Thyroid gland (tissue), 4 donors: ENCODE measurements around the gene HSPB2. TPM values are rescaled to one million over a fixed set of nuclear protein-coding genes. Genes with fewer than 3 reads are reported as not detected.

Experiments used
- DNase-seq, 2 donors: peaks; one replicate each; pipeline ENCODE4 v3.0.0-alpha.2; 2019
- H3K27ac ChIP-seq, 3 donors: fragments of 200-600 bp; sonication (generic); 1 replicate in 2 of 3; 2 replicates in 1 of 3; pipeline ENCODE4 v1.5.1; 2016 to 2019; ENCODE audit warnings: mild to moderate bottlenecking in 1 of 3, moderate library complexity in 1 of 3
- H3K27me3 ChIP-seq: fragments of 200-600 bp; sonication (generic); one replicate; pipeline ENCODE4 v1.5.1; 2019
- H3K36me3 ChIP-seq, 2 donors: fragments of 200-600 bp; sonication (generic); one replicate each; pipeline ENCODE4 v1.5.1; 2016 to 2019
- H3K4me1 ChIP-seq, 2 donors: fragments of 200-600 bp; sonication (generic); one replicate each; pipeline ENCODE4 v1.5.1; 2017 to 2019
- H3K4me3 ChIP-seq, 3 donors: fragments of 200-600 bp; sonication (generic); replicated peaks in 1 of 3; 1 replicate in 2 of 3; 2 replicates in 1 of 3; pipeline ENCODE4 v1.5.1; 2016; ENCODE audit warnings: mild to moderate bottlenecking in 1 of 3
- H3K9me3 ChIP-seq: fragments of 200-600 bp; sonication (generic); one replicate; pipeline ENCODE4 v1.5.1; 2017
- POLR2A ChIP-seq, 2 donors: fragments of 450-650 bp; IDR thresholded peaks; one replicate each; pipeline ENCODE4 v1.6.1; 2017; ENCODE audit warnings: antibody characterized with exemption in 2 of 2, mild to moderate bottlenecking in 2 of 2, moderate library complexity in 1 of 2
- WGBS, 2 donors: methylation state at CpG; one replicate each; pipeline ENCODE4 v1.1.5; 2017; 5-methylcytosine and 5-hydroxymethylcytosine counted together
- intact Hi-C: fragments of 100-400 bp; cut with DNase I; formaldehyde crosslinking; loops from one replicate; pipeline ENCODE4 v1.15.1; 2023
- total RNA-seq, 4 donors: library from RNA; depleted of rRNA; stranded (reverse); fragments of >200 nt; gene quantifications; one replicate each; pipeline ENCODE4 v1.2.3, GENCODE V29; 2016
- TF ChIP-seq, protein P1 (sequence below), 6 experiments: fragments of 200-600 bp in 3 of 6; fragments of 450-650 bp in 3 of 6; sonication (generic) in 3 of 6; IDR thresholded peaks; one replicate each; pipeline ENCODE4 v1.5.1; 2016 to 2019; ENCODE audit warnings: antibody characterized with exemption in 6 of 6, mild to moderate bottlenecking in 2 of 6, inconsistent platforms in 1 of 6, moderate library complexity in 1 of 6

The HSPB2 gene
- total RNA-seq, 4 donors from 2014 or later, result 0.22 TPM; not detected in 3

DNA sequence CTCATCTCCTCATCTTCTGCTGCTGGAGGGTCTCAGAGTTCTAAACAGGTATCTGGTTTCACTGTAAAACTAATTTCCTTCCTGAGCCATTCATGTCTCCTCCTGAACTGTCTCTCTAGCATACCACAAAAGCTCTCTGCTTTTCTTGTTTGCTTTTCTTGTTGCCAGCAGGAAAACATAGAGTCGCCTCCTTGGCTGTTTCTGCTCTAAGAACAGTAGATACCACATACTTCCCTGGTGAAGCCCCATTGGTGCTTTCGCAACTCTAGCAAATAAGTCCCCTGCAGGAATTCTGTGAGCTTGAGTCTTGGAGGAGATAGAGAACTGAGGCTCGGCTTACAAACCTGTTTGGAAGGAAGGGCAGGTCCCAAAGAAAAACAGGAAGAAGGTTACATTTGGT, 31.6 kb downstream of the HSPB2 start:
- WGBS, 2 donors, result 46 to 52% methylated on average over 3 of the region's 3 CpGs
- Histone ChIP-seq H3K4me3 (no peak overlapping the region), H3K4me1 (peaks cover 23 to 37% of the 10 kb centered on the region in 2 donors), H3K27ac (peak overlapping the region; percentile 48 to 91 (median 80)), H3K27me3 (no peaks in the 10 kb centered on the region), H3K9me3 (no peaks in the 10 kb centered on the region), H3K36me3 (no peaks in the 10 kb centered on the region)
- intact Hi-C loops, result no loop called here
- TF ChIP-seq, protein P1, sequence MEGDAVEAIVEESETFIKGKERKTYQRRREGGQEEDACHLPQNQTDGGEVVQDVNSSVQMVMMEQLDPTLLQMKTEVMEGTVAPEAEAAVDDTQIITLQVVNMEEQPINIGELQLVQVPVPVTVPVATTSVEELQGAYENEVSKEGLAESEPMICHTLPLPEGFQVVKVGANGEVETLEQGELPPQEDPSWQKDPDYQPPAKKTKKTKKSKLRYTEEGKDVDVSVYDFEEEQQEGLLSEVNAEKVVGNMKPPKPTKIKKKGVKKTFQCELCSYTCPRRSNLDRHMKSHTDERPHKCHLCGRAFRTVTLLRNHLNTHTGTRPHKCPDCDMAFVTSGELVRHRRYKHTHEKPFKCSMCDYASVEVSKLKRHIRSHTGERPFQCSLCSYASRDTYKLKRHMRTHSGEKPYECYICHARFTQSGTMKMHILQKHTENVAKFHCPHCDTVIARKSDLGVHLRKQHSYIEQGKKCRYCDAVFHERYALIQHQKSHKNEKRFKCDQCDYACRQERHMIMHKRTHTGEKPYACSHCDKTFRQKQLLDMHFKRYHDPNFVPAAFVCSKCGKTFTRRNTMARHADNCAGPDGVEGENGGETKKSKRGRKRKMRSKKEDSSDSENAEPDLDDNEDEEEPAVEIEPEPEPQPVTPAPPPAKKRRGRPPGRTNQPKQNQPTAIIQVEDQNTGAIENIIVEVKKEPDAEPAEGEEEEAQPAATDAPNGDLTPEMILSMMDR (IDR thresholded peaks at IDR 0.05), result no peak
- TF ChIP-seq POLR2A (IDR thresholded peaks at IDR 0.05), result no peak
- no peak for DNase-seq

DNA sequence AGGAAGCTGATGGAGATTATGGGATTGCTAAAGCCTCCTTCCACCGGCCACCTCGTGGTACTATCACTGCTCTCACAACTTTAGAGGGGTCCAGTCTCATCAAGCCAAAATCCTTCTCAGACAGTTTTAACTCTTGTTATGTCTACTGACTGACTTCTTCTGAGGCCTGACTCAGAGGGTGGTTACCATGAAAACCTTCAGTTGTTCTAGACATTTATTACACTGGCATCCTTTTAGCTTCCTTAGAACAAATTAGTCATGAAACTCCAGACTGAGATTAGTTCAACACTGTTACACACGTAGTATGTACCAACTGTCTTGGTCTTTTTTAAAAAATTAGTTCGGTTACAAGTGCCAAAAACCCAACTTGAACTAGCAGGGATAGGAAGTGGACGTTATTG, 32.1 kb downstream of the HSPB2 start:
- Histone ChIP-seq H3K9me3 (no peaks in the 10 kb centered on the region), H3K36me3 (no peaks in the 10 kb centered on the region), H3K4me1 (peaks cover 23 to 37% of the 10 kb centered on the region in 2 donors), H3K27me3 (no peaks in the 10 kb centered on the region), H3K27ac (peak overlapping the region; percentile 48 to 91 (median 80)), H3K4me3 (no peak overlapping the region)
- WGBS, 2 donors, result 54 to 72% methylated on average over 5 of the region's 5 CpGs
- TF ChIP-seq POLR2A (IDR thresholded peaks at IDR 0.05), result no peak
- TF ChIP-seq, protein P1 (IDR thresholded peaks at IDR 0.05), result no peak
- intact Hi-C loops, result no loop called here
- no peak for DNase-seq

DNA sequence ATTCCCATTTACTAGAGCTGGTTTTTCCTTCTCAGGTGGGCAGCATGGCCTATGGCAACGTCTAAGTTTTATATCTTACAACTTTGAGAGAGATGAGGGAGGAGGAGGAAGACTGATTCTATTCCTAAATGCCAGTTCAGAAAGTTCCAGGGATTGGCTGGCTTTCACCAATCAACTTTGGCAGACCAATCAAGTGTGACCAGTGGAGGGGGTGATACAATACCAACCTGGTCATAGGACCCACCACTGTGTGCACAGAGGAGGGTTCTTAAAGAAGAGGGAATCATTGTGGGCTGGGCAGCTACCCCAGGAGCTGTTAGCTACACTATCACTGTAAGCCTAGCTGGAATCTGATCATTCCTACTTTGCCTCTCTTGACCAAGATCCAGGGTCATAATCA, 32.7 kb downstream of the HSPB2 start:
- Histone ChIP-seq H3K4me3 (no peak overlapping the region), H3K36me3 (no peaks in the 10 kb centered on the region), H3K27ac (peak overlapping the region; percentile 48 to 91 (median 80)), H3K9me3 (no peaks in the 10 kb centered on the region), H3K4me1 (peaks cover 23 to 37% of the 10 kb centered on the region in 2 donors), H3K27me3 (no peaks in the 10 kb centered on the region)
- intact Hi-C loops, result no loop called here
- whole genome bisulfite sequencing, 2 donors, result 24 to 31% methylated on average over 1 of the region's 1 CpG
- peak in 1 of 2 donors; percentile 30 for TF ChIP-seq POLR2A (IDR thresholded peaks at IDR 0.05)
- TF ChIP-seq, protein P1 (IDR thresholded peaks at IDR 0.05), result no peak
- peak; percentile 38 to 60 for DNase-seq

DNA sequence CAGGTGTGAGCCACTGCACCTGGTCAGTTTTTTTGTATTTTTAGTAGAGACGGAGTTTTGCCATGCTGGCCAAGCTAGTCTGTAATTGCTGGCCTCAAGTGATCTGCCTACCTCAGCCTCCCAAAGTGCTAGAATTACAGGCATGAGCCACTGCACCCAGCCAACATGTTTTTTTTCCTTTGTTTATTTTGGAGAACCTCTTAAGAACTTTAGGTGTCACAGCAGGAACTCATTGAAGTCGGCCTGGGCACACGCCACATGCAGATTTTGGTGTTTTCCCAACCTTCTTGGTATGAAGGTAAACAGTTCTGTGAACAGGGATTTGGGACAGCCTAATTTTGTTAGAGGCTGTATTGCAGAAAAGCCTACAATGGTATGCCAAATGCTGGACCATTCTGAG, 34.0 kb downstream of the HSPB2 start:
- Histone ChIP-seq H3K27ac (peak overlapping the region; percentile 48 to 91 (median 80)), H3K27me3 (no peaks in the 10 kb centered on the region), H3K4me3 (no peak overlapping the region), H3K4me1 (peaks cover 23 to 37% of the 10 kb centered on the region in 2 donors), H3K36me3 (no peaks in the 10 kb centered on the region), H3K9me3 (no peaks in the 10 kb centered on the region)
- intact Hi-C loops, result no loop called here
- TF ChIP-seq, protein P1 (IDR thresholded peaks at IDR 0.05), result no peak
- peak in 1 of 2 donors; percentile 9 for TF ChIP-seq POLR2A (IDR thresholded peaks at IDR 0.05)
- DNase-seq, result peak; percentile 69 to 70
- 23 to 32% methylated on average over 3 of the region's 3 CpGs for WGBS, 2 donors

DNA sequence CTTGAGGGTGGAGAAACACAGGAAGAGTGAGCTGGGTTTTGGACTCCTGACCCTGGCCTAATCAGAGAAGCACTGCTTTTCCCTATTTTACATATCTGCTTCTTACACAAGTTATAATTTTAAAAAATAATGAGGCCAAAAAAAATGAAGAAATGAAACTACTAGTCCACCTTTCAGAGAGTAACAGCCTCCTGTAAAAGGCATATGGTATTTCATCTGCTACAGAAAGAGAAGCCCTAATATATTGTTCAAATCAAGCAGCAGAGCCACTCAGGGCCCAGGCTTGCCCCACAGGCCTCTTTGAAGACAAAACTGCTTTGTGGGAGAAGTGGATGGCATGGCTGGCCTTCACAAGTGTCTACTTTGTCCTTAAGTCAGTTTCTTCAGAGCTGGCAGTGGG, 34.6 kb downstream of the HSPB2 start:
- no peak overlapping the region for H3K4me3 ChIP-seq
- H3K27me3 ChIP-seq, result no peaks in the 10 kb centered on the region
- no peaks in the 10 kb centered on the region for H3K36me3 ChIP-seq
- TF ChIP-seq POLR2A (IDR thresholded peaks at IDR 0.05), result no peak
- TF ChIP-seq, protein P1 (IDR thresholded peaks at IDR 0.05), result no peak
- H3K9me3 ChIP-seq, result no peaks in the 10 kb centered on the region
- peaks cover 23 to 37% of the 10 kb centered on the region in 2 donors for H3K4me1 ChIP-seq
- DNase-seq, result no peak
- intact Hi-C loops, result no loop called here
- H3K27ac ChIP-seq, result peak overlapping the region; percentile 44 to 91 (median 80)
